DND-41 (cell line): ENCODE results near the gene THOC5.

Experiments
- ATAC-seq: fragments of 200-7000 bp; cut with Tn5 transposase; 3 replicates; pipeline ENCODE4 v1.9.1; 2021; ENCODE audit warnings: low read depth; ENCODE audit not compliant: insufficient read depth
- DNase-seq: peaks from one replicate; pipeline ENCODE4 v3.0.0-alpha.2; 2020
- H2AFZ ChIP-seq: 2 replicates; pipeline ENCODE4 v1.6.0; 2012; ENCODE audit warnings: low read depth, low read length
- H3K27ac ChIP-seq: 2 replicates; pipeline ENCODE4 v1.5.1; 2012; ENCODE audit warnings: low read length, inconsistent platforms
- H3K27me3 ChIP-seq: fragments of 200-600 bp; sonication (generic); 2 replicates; pipeline ENCODE4 v1.6.0; 2012; ENCODE audit warnings: low read length, mild to moderate bottlenecking, inconsistent platforms; ENCODE audit not compliant: insufficient read depth, poor library complexity
- H3K36me3 ChIP-seq: 2 replicates; pipeline ENCODE4 v1.5.1; 2012; ENCODE audit warnings: low read length, inconsistent platforms; ENCODE audit not compliant: insufficient read depth
- H3K4me1 ChIP-seq: 2 replicates; pipeline ENCODE4 v1.5.1; 2012; ENCODE audit warnings: mild to moderate bottlenecking, low read length; ENCODE audit not compliant: insufficient read depth
- H3K4me2 ChIP-seq: 2 replicates; pipeline ENCODE4 v1.6.0; 2012; ENCODE audit warnings: mild to moderate bottlenecking, moderate library complexity, low read length, inconsistent platforms; ENCODE audit not compliant: insufficient read depth
- H3K4me3 ChIP-seq, 2 experiments: fragments of 200-600 bp in 1 of 2; shearing (Covaris generic) in 1 of 2; 2 replicates each; pipeline ENCODE4 v1.5.1; 2012 to 2016; ENCODE audit warnings: inconsistent platforms in 2 of 2, low read length in 2 of 2, mild to moderate bottlenecking in 2 of 2, low read depth in 1 of 2, moderate library complexity in 1 of 2
- H3K79me2 ChIP-seq: 2 replicates; pipeline ENCODE4 v1.6.0; 2012; ENCODE audit warnings: low read length, inconsistent platforms; ENCODE audit not compliant: insufficient read depth
- H3K9ac ChIP-seq: 2 replicates; pipeline ENCODE4 v1.6.0; 2012; ENCODE audit warnings: low read depth, mild to moderate bottlenecking, inconsistent platforms, low read length, moderate library complexity
- H3K9me3 ChIP-seq: 2 replicates; pipeline ENCODE4 v1.5.1; 2012; ENCODE audit warnings: low read length, moderate library complexity, mild to moderate bottlenecking, inconsistent platforms; ENCODE audit not compliant: insufficient read depth, severe bottlenecking
- H4K20me1 ChIP-seq: 2 replicates; pipeline ENCODE4 v1.6.0; 2012; ENCODE audit warnings: low read length; ENCODE audit not compliant: insufficient read depth
- CTCF ChIP-seq: IDR thresholded peaks from 2 replicates; pipeline ENCODE4 v1.5.1; 2012; ENCODE audit warnings: borderline replicate concordance, low read length, moderate library complexity, mild to moderate bottlenecking; ENCODE audit not compliant: poor library complexity, severe bottlenecking; ENCODE audit errors: extremely low read depth
- EZH2 ChIP-seq: IDR thresholded peaks from 3 replicates; pipeline ENCODE4 v1.6.1; 2012; ENCODE audit warnings: borderline replicate concordance, low read depth, mild to moderate bottlenecking, moderate library complexity, low read length, inconsistent platforms; ENCODE audit not compliant: severe bottlenecking

The THOC5 gene

GRCh38 chr22:29528144-29528543, 25.4 kb downstream of the THOC5 start:
- no peaks in the 10 kb centered on the region for H3K4me1 ChIP-seq
- H3K9ac ChIP-seq, result no peak overlapping the region
- H3K36me3 ChIP-seq, result peaks cover 88% of the 10 kb centered on the region
- no peak for ATAC-seq
- no peak overlapping the region for H3K4me3 ChIP-seq
- H4K20me1 ChIP-seq, result no peaks in the 10 kb centered on the region
- no peaks in the 10 kb centered on the region for H3K79me2 ChIP-seq
- no peak for DNase-seq
- no peak overlapping the region for H3K27ac ChIP-seq
- TF ChIP-seq EZH2, result no peak
- TF ChIP-seq CTCF, result no peak
- no peak overlapping the region for H3K4me2 ChIP-seq
- no peaks in the 10 kb centered on the region for H3K9me3 ChIP-seq
- no peaks in the 10 kb centered on the region for H3K27me3 ChIP-seq
- H2AFZ ChIP-seq, result no peak overlapping the region

- no peaks in the 10 kb centered on the region for H3K79me2 ChIP-seq
- ATAC-seq (peak; percentile 76), DNase-seq (peak; percentile 27)
- H4K20me1 ChIP-seq, result no peaks in the 10 kb centered on the region
- H3K9ac ChIP-seq, result no peak overlapping the region
- peaks cover 81% of the 10 kb centered on the region for H3K36me3 ChIP-seq
- H2AFZ ChIP-seq, result no peak overlapping the region
- no peak overlapping the region for H3K4me3 ChIP-seq
- TF ChIP-seq EZH2 (no peak), CTCF (peak; percentile 57)
- H3K27ac ChIP-seq, result no peak overlapping the region
- no peak overlapping the region for H3K4me2 ChIP-seq
- H3K9me3 ChIP-seq, result no peaks in the 10 kb centered on the region
- no peaks in the 10 kb centered on the region for H3K27me3 ChIP-seq
- H3K4me1 ChIP-seq, result no peaks in the 10 kb centered on the region
These were observed 28.9 kb downstream of the THOC5 start for GRCh38 chr22:29524442-29525191.

- TF ChIP-seq EZH2, result no peak
- no peak for TF ChIP-seq CTCF
- Histone ChIP-seq H3K27me3 (no peaks in the 10 kb centered on the region), H4K20me1 (no peaks in the 10 kb centered on the region), H2AFZ (no peak overlapping the region), H3K4me2 (no peak overlapping the region), H3K4me3 (no peak overlapping the region), H3K27ac (no peak overlapping the region), H3K9me3 (no peaks in the 10 kb centered on the region), H3K79me2 (no peaks in the 10 kb centered on the region), H3K4me1 (no peaks in the 10 kb centered on the region), H3K36me3 (peaks cover 80% of the 10 kb centered on the region), H3K9ac (no peak overlapping the region)
- ATAC-seq (no peak), DNase-seq (no peak)
These were observed 29.8 kb downstream of the THOC5 start for GRCh38 chr22:29523761-29524160.
